GM19395 (cell line): ENCODE measurements around the gene STAT6.
"Not testable (repeated sequence)": the region's sequence is repeated elsewhere in the genome, so short reads cannot be mapped to it uniquely, and the experiment has no call there.

Experiments used
- ATAC-seq: cut with Tn5 transposase; IDR thresholded peaks from one replicate; pipeline ENCODE4 v1.9.1; 2021; ENCODE audit warnings: mild to moderate bottlenecking, moderate library complexity; ENCODE audit not compliant: unreplicated experiment

STAT6 gene

GRCh38 chr12:57088354-57089270, 22.6 kb downstream of the STAT6 start, which contains the start of gene NAB2:
TSS of gene NAB2 (plus strand) at chr12:57089114. CDS start at chr12:57089272, 158 bp downstream.
- ATAC-seq: peak; percentile 58

- ATAC-seq: peak; percentile 40
These were observed 23.3 kb downstream of the STAT6 start for GRCh38 chr12:57087691-57088353.

GRCh38 chr12:57087010-57087690, 24.0 kb downstream of the STAT6 start:
- ATAC-seq: peak; percentile 25

GRCh38 chr12:57086493-57087009, 24.6 kb downstream of the STAT6 start:
- peak; percentile 20 for ATAC-seq

- no peak for ATAC-seq
These were observed 25.1 kb downstream of the STAT6 start for GRCh38 chr12:57085999-57086492.

- ATAC-seq: no peak
These were observed 30.3 kb downstream of the STAT6 start for GRCh38 chr12:57080855-57081254.

- ATAC-seq: no peak
These were observed 31.3 kb downstream of the STAT6 start for GRCh38 chr12:57079821-57080220.

GRCh38 chr12:57078519-57079404, 32.4 kb downstream of the STAT6 start, which contains the start of gene NEMP1:
TSS of gene NEMP1 (minus strand) at chr12:57078791. CDS start at chr12:57078745, 46 bp downstream.
- ATAC-seq: peak; percentile 97

GRCh38 chr12:57073566-57074450, 37.4 kb downstream of the STAT6 start:
- not testable (repeated sequence) for ATAC-seq

- no peak for ATAC-seq
These were observed 38.5 kb downstream of the STAT6 start for GRCh38 chr12:57072661-57073060.

- peak; percentile 91 for ATAC-seq
These were observed 41.6 kb downstream of the STAT6 start for GRCh38 chr12:57069523-57069922.

GRCh38 chr12:57066245-57066644, 44.9 kb downstream of the STAT6 start:
- ATAC-seq: no peak

GRCh38 chr12:57063991-57064685, 47.0 kb downstream of the STAT6 start:
- ATAC-seq: peak; percentile 84

GRCh38 chr12:57058454-57058853, 52.7 kb downstream of the STAT6 start:
- ATAC-seq: no peak

GRCh38 chr12:57057067-57057751, 54.0 kb downstream of the STAT6 start:
- no peak for ATAC-seq

- ATAC-seq: no peak
These were observed 55.3 kb downstream of the STAT6 start for GRCh38 chr12:57055824-57056223.

GRCh38 chr12:57053901-57054300, 57.3 kb downstream of the STAT6 start:
- ATAC-seq: not testable (repeated sequence)

- not testable (repeated sequence) for ATAC-seq
These were observed 58.0 kb downstream of the STAT6 start for GRCh38 chr12:57053146-57053545.
